ENCODE data around the gene CRIP3.
A peak's percentile ranks its signal among the peaks of the same experiment; 100 is the strongest.

CRIP3 gene

GRCh38 chr6:43276577-43277305, 31.9 kb downstream of the CRIP3 start:
- no peak for DNase-seq (ENCODE audit: extremely low spot score, insufficient read length, low read depth)
- FAIRE-seq, result no peak

GRCh38 chr6:43275801-43276576, 32.6 kb downstream of the CRIP3 start:
- FAIRE-seq, result peak; percentile 83
- no peak for DNase-seq (ENCODE audit: extremely low spot score, insufficient read length, low read depth)

DNA sequence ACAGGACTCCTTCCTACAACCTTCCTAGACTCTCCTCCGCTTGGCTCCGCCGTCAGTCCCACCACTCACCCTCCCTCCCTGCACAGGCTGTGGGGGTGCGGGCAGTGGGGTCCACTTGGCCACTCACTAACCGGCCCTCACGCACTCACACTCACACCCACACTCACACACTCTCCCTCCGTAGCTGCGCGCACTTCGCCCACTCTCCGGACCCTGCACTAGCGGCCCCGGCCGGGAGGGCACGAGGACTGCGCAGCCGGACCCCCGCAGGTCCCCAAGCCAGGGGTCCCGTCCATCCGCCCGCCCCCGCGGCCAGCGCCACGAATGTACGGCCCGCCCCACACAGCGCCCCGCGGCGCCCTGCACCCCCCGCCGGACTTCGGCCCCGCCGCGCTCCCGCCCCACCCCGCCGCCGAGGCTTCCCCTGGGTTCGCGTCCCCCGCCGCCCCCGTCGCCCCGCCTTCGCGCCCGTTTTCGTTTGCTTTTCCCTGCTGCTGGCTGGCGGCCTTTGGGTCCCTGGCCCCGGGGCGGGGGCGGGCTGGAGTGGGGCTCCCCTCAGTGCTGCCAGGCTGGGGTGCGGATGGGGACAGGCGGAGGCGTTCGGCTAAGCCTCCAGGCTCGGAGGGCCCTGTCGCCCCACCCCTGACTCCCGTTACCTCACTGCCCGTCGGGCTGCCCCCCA, 33.6 kb downstream of the CRIP3 start:
- no peak for FAIRE-seq

DNA sequence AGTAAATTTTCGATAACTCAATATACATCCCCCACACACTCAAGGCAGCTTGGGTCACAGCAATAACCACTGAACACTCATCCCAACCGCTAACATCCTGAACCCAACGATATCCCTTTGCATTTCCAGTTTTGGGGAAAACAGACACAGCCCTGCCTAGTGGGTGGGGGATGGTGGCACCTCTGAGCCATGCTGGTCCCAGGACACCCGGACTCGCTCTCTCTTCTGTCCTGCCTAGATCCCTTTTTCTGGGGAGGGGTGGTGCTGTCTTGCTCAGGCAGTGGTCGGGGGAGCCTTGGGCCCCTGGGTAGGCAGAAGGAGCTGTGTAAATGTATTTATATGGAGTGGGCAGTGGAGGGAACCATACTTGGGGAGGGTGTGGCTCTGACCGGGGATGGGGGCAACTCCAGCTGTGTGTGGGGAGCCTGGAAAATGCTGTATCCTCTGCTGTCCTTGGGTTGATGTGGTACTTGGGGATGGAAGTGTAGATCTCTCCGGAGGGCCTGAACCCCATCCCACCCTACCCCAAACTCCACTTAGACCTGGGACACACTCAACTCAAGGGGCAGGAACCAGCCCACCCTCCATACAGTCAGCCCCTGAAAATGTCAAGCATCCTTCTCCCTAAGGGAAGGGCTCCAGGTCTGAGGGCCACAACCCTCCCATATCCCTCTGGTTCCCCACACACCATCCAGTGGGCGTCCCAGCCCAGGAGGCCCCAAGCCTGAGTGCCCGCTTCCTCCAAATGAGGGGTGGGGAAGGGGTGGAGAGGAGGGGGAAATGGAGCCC, 34.3 kb downstream of the CRIP3 start:
- DNase-seq (ENCODE audit: extremely low spot score, insufficient read length, low read depth) (no peak), FAIRE-seq (no peak)

More for the DNA sequence above, 33.6 kb downstream of the CRIP3 start:
- no peak for DNase-seq (ENCODE audit: extremely low spot score, insufficient read length, low read depth)

DNA sequence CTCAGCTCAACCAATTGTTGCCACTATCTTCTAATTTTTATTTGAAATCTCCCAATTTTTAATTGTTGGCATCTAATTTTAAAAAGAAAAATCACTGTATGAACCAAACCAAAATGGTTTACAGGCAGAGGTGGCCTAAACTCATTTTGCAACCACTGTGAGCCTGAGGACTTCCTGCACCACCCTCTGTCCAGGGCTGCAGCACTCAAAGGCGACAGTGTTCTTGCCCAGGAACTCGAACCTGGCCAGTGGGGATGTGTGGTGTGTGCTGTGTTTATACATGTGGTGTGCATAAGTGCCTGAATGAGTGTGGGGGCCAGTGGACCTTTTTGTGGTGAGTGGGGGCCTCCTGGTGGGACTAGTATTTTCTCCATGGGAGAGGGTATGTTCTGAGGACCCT, 34.9 kb downstream of the CRIP3 start:
- no peak for DNase-seq (ENCODE audit: extremely low spot score, insufficient read length, low read depth)
- FAIRE-seq, result no peak

DNA sequence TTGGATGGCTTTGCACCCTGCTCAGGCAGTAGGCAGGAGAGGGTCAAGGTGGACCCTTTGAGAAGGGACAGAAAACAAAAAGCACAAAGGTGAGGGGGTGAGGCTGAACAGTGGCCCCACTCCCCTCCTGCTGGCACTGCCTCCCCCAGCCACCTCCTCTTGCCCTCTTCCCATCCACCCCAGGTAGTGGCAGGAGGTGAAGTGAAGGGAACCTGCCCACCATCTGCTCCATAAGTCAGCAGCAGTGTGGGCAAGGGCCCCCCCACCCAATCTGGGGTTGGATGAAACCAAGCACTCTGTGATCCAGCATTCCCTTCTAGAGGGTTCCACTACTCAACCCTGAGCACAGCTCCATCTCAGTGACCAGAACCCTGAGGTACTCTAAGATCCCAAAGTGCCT, 36.7 kb downstream of the CRIP3 start:
- FAIRE-seq, result no peak

GRCh38 chr6:43271103-43271815, 37.4 kb downstream of the CRIP3 start:
- DNase-seq (ENCODE audit: extremely low spot score, insufficient read length, low read depth) (no peak), FAIRE-seq (peak; percentile 68)

More for the DNA sequence above, 36.7 kb downstream of the CRIP3 start:
- DNase-seq (ENCODE audit: extremely low spot score, insufficient read length, low read depth), result no peak

DNA sequence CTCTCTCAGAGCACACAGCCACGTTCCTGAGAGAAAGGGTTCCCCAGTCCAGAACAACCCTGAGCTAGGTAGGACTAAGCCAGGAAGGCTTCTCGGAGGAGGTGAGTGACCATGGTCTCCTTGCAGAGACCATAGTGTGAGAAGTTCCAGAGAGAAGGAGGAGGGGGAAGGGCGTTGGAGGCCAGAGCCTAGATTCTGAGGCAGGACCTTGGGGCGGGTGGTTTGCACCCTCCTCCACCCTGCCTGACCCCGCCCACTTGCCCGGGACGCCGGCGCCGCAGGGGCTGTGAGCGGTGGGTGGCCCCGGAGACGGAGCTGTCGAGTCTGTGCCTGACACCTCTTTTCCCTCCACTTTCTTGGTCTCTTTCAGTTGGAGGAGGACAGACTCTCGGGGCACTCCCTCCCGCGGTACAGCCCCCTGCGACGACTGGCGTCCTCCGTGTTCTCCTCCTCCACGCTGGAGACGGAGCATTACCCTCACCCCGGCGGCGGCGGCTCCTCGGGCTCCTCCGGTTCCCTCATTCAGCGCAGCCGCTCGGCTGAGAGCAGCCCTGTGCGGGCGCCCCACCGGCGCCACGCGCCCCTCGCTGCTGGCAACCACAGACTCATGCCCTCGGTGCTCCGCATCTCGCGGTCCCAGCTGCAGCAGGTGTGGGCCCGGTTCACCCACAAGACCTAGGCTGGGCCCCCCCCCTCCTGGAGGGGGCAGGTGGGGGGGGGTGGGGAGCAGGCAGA, 39.2 kb downstream of the CRIP3 start:
- FAIRE-seq (no peak), DNase-seq (ENCODE audit: extremely low spot score, insufficient read length, low read depth) (no peak)

- no peak for DNase-seq (ENCODE audit: extremely low spot score, insufficient read length, low read depth)
- no peak for FAIRE-seq
Observed at GRCh38 chr6:43268782-43269272, 39.8 kb downstream of the CRIP3 start.

DNA sequence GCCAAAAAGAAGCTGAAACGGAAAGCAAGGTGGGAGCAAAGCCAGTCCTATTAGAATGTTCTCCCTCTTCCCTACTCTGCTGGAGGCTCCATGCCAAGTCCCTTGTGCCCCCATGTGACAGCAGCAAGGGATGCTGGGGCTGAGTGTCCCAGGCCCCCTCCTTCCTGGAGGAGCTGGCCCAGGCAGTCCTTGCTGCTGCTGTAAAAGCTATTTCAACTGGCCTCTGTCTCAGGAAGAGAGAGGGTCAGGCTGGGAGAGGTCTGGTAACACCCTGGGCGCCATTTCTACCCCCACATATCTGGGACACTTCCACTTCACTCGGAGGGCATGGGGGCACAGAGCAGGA, 40.3 kb downstream of the CRIP3 start:
- DNase-seq (ENCODE audit: extremely low spot score, insufficient read length, low read depth), result no peak
- FAIRE-seq, result no peak

- DNase-seq (ENCODE audit: extremely low spot score, insufficient read length, low read depth) (no peak), FAIRE-seq (no peak)
Observed at GRCh38 chr6:43267619-43268354, 40.8 kb downstream of the CRIP3 start.

DNA sequence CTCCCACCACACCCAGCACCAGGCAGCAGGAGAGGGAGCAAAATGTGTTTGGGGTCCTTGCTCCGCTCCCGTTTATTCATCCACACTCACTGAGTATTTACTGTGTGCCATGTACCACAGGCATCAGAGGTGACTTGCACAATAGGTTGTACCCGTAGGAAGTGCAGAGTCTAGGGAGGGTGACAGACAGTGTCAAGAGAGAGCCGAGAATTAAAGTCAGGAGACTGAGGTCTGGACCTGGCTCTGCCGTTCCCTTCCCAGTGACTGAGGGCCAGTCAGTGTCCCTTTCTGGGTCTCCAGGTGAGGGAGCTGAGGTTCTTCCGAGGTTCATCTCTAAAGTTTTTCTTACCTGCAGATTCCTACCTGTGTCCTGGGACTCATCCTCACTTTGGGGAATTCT, 43.1 kb downstream of the CRIP3 start:
- no peak for DNase-seq (ENCODE audit: extremely low spot score, insufficient read length, low read depth)
- no peak for FAIRE-seq

DNA sequence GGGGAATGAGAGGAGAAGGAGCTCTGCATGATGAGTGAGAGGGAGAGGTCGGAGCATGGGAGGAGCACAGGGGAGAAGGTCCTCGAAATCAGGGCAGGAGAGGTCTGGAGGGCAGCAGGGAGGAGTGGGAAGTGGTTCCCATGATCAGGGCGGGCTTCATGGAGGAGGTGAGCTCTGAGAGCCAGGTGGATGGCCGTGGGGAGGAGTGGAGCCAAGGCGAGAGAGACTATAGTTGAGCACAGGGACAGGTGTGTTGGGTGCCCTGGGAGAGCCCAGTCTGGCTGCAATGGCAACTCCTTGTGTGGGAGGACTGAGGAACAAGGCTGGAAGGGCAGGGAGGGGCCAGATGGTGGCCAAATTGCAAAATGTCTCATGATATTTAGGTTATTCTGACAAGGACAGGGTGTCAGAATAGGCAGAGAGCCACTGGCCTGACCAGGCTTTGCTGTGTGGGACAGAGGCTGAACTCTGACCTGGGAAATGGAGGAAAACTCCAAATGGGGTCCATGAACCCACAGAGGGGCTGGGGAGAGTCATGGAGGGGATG, 44.0 kb downstream of the CRIP3 start:
- DNase-seq (ENCODE audit: extremely low spot score, insufficient read length, low read depth) (no peak), FAIRE-seq (no peak)

DNA sequence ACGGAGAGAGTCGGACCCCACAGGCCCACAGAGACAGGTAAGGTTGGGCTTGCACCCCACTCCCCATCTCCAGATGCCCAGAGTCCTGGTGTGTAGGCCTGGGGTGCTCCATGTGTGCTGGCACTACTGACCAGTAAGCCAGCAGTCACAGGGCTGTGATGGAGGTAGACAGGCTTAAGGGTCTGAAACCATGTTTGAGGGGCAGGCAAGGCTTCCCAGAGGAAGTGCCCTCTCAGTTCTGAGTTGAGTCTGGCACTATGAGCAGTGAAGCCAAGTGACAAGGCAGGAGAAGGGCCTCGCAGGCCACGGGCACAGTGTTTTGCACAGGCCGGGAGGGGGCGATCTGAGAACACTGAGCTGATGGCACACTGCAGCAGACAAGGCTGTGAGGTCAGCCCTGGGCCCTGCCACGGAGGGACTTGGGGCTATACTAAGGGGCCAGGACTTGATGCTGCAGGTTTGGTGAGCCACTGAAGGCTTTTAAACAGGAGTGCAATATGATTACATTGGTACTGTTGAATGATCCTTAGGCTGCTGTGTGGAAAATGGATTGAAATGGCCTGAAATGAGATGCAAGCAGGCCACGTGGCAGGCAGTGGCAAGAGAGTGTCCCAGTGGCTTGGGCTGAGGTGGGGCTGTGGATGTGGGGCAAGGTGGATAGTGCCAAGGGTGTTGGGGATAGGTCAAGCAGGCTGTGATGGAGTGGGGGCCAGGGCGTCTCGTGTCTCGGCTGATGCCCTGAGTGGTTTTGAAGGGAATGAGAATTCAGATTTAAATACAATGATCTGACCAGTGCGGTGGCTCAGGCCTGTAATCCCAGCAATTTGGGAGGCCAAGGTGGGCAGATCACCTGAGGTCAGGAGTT, 45.1 kb downstream of the CRIP3 start:
- peak; percentile 86 for DNase-seq (ENCODE audit: extremely low spot score, insufficient read length, low read depth)
- peak; percentile 86 for FAIRE-seq

- DNase-seq (ENCODE audit: extremely low spot score, insufficient read length, low read depth), result no peak
- no peak for FAIRE-seq
Observed at GRCh38 chr6:43262780-43263313, 45.8 kb downstream of the CRIP3 start.

GRCh38 chr6:43262000-43262779, 46.4 kb downstream of the CRIP3 start:
- FAIRE-seq, result no peak
- DNase-seq (ENCODE audit: extremely low spot score, insufficient read length, low read depth), result no peak

All from GM18507 (cell line).